ENCODE results near the gene MAN2B2. TPM values are rescaled to one million over a fixed set of nuclear protein-coding genes. Genes with fewer than 3 reads are reported as not detected.

The MAN2B2 gene
- total RNA-seq, 1 donor from 2014 or later, result 5.2 TPM

Other genes with a start within 250 kb of the MAN2B2 start
- 3.0 TPM for gene PPP2R2C, start 102.6 kb upstream of the MAN2B2 start, total RNA-seq
- gene MRFAP1, start 65.5 kb downstream of the MAN2B2 start, total RNA-seq, result 99.1 TPM
- 26.0 TPM for gene S100P, start 118.7 kb downstream of the MAN2B2 start, total RNA-seq
- 53.5 TPM for gene MRFAP1L1, start 134.7 kb downstream of the MAN2B2 start, total RNA-seq
- 6.5 TPM for gene BLOC1S4, start 141.0 kb downstream of the MAN2B2 start, total RNA-seq
- 26.8 TPM for gene KIAA0232, start 207.5 kb downstream of the MAN2B2 start, total RNA-seq